HEK293T (cell line): ENCODE results near the gene TRRAP.

Source experiments
- CTCF ChIA-PET: fragments of 350-600 bp; formaldehyde crosslinking; extraction: SDS; loops from one replicate; lab custom pipeline; 2021; ENCODE audit warnings: antibody characterized with exemption, inconsistent platforms; lab: Yijun Ruan, JAX
- POLR2A ChIA-PET: fragments of 350-600 bp; formaldehyde crosslinking; extraction: SDS; loops from one replicate; lab custom pipeline; 2020; ENCODE audit warnings: antibody characterized with exemption, inconsistent platforms; lab: Yijun Ruan, JAX
- DNase-seq: peaks from one replicate; pipeline ENCODE4 v3.0.0; 2012; ENCODE audit warnings: mixed read lengths; ENCODE audit errors: extremely low spot score
- ARNT ChIP-seq: fragments of 450-650 bp; IDR thresholded peaks from 2 replicates; pipeline ENCODE4 v1.6.1; 2017; ENCODE audit warnings: mild to moderate bottlenecking
- BHLHE40 ChIP-seq: fragments of 450-650 bp; IDR thresholded peaks from 2 replicates; pipeline ENCODE4 v1.6.1; 2016; ENCODE audit warnings: mild to moderate bottlenecking, moderate library complexity, borderline replicate concordance
- CTBP1 ChIP-seq: fragments of 450-650 bp; IDR thresholded peaks from 2 replicates; pipeline ENCODE4 v1.6.1; 2016; ENCODE audit warnings: borderline replicate concordance
- ELF4 ChIP-seq: fragments of 450-650 bp; IDR thresholded peaks from 2 replicates; pipeline ENCODE4 v1.6.1; 2017; ENCODE audit warnings: antibody characterized with exemption
- FOXA1 ChIP-seq: fragments of 450-650 bp; IDR thresholded peaks from 2 replicates; pipeline ENCODE4 v1.6.1; 2016; ENCODE audit warnings: mild to moderate bottlenecking
- FOXK2 ChIP-seq: fragments of 450-650 bp; IDR thresholded peaks from 2 replicates; pipeline ENCODE4 v1.6.1; 2016; ENCODE audit warnings: mild to moderate bottlenecking
- FOXM1 ChIP-seq: fragments of 450-650 bp; IDR thresholded peaks from 2 replicates; pipeline ENCODE4 v1.6.1; 2017; ENCODE audit warnings: mild to moderate bottlenecking, borderline replicate concordance
- HDGF ChIP-seq: fragments of 450-650 bp; IDR thresholded peaks from 2 replicates; pipeline ENCODE4 v1.6.1; 2017; ENCODE audit warnings: antibody characterized with exemption, borderline replicate concordance
- L3MBTL2 ChIP-seq: fragments of 450-650 bp; conservative IDR thresholded peaks from 2 replicates; pipeline ENCODE4 v1.6.1; 2016; ENCODE audit warnings: mild to moderate bottlenecking
- LEF1 ChIP-seq: fragments of 450-650 bp; IDR thresholded peaks from 2 replicates; pipeline ENCODE4 v1.6.1; 2017; ENCODE audit warnings: mild to moderate bottlenecking, borderline replicate concordance
- NFRKB ChIP-seq: fragments of 450-650 bp; IDR thresholded peaks from 2 replicates; pipeline ENCODE4 v1.6.1; 2016; ENCODE audit warnings: mild to moderate bottlenecking, moderate library complexity
- SP1 ChIP-seq: fragments of 450-650 bp; IDR thresholded peaks from 2 replicates; pipeline ENCODE4 v1.6.1; 2017
- SUZ12 ChIP-seq: fragments of 450-650 bp; IDR thresholded peaks from 2 replicates; pipeline ENCODE4 v1.6.1; 2016; ENCODE audit warnings: mild to moderate bottlenecking
- TARDBP ChIP-seq: fragments of 450-650 bp; IDR thresholded peaks from 2 replicates; pipeline ENCODE4 v1.6.1; 2016
- ZNF384 ChIP-seq: fragments of 450-650 bp; IDR thresholded peaks from 2 replicates; pipeline ENCODE4 v1.6.1; 2016
- TF ChIP-seq, protein P1 (sequence below): fragments of 450-650 bp; IDR thresholded peaks from 2 replicates; pipeline ENCODE4 v1.6.1; 2016

Gene TRRAP

DNA sequence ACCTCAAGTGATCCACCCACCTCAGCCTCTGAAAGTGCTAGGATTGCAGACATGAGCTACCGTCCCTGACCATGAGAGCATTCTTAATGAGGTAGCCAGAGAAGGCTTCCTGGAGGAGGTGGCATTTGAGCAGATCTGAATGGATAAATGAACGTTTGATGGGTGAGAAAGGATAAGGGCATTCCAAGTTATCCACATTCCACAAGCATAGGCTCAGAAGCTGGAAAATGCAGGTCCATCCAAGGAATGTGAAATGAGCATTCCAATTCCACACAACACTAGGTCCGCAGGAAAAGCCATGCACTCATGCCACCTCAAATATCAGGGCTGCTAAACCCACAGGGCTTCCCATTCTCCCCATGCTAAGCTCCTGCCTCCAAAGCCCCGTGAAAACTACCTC lies 25.5 kb upstream of the TRRAP start:
- ChIA-PET POLR2A (no interaction called here), CTCF (no interaction called here)
- TF ChIP-seq L3MBTL2: no peak
- TF ChIP-seq BHLHE40: no peak
- no peak for TF ChIP-seq ELF4
- no peak for TF ChIP-seq TARDBP
- TF ChIP-seq SP1: no peak
- TF ChIP-seq SUZ12: no peak
- TF ChIP-seq LEF1: no peak
- TF ChIP-seq ZNF384: no peak
- TF ChIP-seq ARNT: no peak
- TF ChIP-seq FOXM1: no peak
- no peak for DNase-seq

DNA sequence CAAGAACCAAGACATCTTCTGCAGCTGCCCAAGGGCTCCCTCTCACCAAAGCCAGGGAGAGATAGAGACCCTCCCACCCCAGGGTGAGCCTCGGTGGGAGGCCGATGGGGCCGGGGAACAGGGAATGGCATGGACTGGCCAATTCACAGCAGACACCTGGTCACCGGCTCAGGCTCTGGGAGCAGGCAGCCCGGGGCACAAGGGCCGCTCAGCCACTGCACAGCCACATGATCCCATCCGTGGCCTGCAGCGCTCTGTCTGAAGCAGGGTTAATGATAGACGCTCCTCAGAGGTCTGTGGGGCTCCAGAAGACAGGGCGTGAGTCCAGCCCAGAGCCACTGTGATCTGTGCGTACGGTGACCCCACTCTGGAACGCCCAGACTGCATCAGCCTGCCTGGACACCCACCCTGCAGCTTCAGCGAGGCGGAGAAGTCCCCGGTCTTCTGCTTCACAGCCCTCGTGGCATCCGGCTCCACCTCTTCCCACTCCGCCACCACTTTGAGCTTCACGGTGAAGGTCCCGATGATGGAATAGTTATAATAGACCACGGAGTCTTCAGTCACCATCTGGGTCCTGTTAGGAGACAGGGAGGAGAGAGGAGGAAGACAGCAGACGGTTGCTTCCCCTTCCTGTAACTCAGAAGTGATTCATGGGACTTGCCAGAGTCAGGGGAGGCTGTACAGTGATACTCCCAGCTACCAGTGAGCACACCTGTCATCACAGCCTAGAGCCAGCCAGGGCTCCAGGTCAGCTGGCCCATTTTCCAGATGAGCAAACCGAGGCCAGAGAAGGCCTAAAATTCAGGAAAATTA lies 22.5 kb upstream of the TRRAP start:
- CTCF ChIA-PET: interaction anchor here (0.7 kb wide), 1 partner anchor 59 kb away, joined by 3 read pairs; no protein-coding TSS in a partner anchor
- TF ChIP-seq SP1: no peak
- TF ChIP-seq ARNT: no peak
- no peak for TF ChIP-seq L3MBTL2
- POLR2A ChIA-PET: no interaction called here
- DNase-seq: no peak

DNA sequence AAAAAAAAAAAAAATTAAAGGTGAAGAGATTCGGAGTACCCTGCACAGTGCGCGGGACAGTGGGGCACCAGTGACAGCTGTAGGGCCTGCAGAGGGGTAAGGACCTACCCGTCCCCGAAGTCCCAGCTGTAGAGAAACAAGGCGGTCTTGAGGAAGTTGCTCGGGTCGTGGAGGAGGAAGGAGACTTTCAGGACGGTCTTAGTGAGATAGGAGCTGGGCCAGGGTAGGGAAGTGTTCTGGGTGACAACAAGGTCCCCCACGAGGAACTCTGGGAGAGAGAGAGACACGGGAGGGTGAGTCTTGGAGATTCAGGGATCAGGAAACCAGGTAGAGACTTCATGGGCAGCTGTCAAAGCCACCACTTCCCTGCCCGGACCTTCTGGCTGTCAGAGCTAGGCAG lies 18.3 kb upstream of the TRRAP start:
- no peak for DNase-seq
- no peak for TF ChIP-seq L3MBTL2
- no peak for TF ChIP-seq SP1
- ChIA-PET CTCF (no interaction called here), POLR2A (no interaction called here)

DNA sequence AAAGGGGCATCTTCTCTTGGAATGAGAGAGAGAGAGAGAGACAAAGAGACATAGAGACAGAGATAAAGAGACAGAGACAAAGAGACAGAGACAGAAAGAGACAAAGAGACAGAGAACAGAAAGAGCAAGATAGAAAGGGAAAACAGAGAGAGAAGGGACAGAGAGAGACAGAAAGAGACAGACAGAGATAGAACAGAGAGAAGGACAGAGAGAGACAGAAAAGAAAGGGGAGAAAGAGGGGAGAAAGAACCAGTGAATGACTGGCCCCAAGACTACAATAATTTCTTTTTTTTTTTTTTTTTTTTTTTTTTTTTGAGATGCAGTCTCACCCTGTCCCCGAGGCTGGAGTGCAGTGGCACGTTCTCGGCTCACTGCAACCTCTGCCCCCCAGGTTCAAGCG lies 16.1 kb upstream of the TRRAP start:
- DNase-seq: no peak
- TF ChIP-seq LEF1: no peak
- no peak for TF ChIP-seq SUZ12
- TF ChIP-seq, protein P1, sequence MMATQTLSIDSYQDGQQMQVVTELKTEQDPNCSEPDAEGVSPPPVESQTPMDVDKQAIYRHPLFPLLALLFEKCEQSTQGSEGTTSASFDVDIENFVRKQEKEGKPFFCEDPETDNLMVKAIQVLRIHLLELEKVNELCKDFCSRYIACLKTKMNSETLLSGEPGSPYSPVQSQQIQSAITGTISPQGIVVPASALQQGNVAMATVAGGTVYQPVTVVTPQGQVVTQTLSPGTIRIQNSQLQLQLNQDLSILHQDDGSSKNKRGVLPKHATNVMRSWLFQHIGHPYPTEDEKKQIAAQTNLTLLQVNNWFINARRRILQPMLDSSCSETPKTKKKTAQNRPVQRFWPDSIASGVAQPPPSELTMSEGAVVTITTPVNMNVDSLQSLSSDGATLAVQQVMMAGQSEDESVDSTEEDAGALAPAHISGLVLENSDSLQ: no peak
- no peak for TF ChIP-seq CTBP1
- no peak for TF ChIP-seq ZNF384
- TF ChIP-seq FOXM1: no peak
- no peak for TF ChIP-seq HDGF
- no peak for TF ChIP-seq TARDBP
- TF ChIP-seq SP1: no peak
- no peak for TF ChIP-seq ARNT
- TF ChIP-seq L3MBTL2: no peak
- no peak for TF ChIP-seq FOXK2
- no peak for TF ChIP-seq BHLHE40
- TF ChIP-seq FOXA1: no peak
- TF ChIP-seq NFRKB: no peak
- TF ChIP-seq ELF4: no peak
- ChIA-PET POLR2A (no interaction called here), CTCF (no interaction called here)

DNA sequence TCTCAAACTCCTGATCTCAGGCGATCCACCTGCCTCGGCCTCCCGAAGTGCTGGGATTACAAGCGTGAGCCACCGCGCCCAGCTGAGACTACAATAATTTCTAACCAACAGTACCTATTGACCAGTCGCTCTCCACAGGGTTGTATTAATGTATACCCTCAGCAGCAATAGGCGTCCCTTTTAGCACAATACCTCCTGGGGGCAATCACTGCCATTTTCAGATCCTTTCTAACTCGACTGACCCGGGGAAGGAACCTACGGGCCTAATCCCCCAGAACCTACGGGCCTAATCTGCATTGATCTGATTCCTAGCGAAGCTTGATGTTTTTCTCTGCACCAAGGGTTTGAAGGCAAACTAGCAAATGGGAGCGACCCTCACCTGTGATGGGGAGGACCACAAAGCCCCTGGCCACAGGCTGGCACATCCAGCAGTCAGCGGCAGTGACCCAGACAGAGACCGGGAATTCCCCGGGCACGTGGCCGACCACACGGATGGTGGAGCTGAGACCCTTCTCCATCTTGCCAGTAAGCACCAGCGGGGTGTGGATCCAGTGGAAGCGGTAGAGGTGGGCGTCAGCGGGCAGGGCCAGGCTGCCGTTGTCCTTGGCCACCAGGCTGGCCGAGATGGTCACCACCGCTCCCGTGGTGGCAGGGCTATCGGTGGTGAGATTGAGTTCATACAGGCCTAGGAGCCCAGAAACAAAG lies 15.5 kb upstream of the TRRAP start:
- CTCF ChIA-PET: no interaction called here
- DNase-seq: no peak
- TF ChIP-seq FOXM1: no peak
- TF ChIP-seq SP1: no peak
- TF ChIP-seq ELF4: no peak
- TF ChIP-seq FOXK2: no peak
- no peak for TF ChIP-seq TARDBP
- TF ChIP-seq NFRKB: no peak
- TF ChIP-seq CTBP1: no peak
- TF ChIP-seq FOXA1: no peak
- no peak for TF ChIP-seq ARNT
- no peak for TF ChIP-seq L3MBTL2
- TF ChIP-seq, protein P1: no peak
- TF ChIP-seq LEF1: no peak
- TF ChIP-seq HDGF: no peak
- no peak for TF ChIP-seq BHLHE40
- TF ChIP-seq ZNF384: no peak
- TF ChIP-seq SUZ12: no peak
- POLR2A ChIA-PET: no interaction called here

DNA sequence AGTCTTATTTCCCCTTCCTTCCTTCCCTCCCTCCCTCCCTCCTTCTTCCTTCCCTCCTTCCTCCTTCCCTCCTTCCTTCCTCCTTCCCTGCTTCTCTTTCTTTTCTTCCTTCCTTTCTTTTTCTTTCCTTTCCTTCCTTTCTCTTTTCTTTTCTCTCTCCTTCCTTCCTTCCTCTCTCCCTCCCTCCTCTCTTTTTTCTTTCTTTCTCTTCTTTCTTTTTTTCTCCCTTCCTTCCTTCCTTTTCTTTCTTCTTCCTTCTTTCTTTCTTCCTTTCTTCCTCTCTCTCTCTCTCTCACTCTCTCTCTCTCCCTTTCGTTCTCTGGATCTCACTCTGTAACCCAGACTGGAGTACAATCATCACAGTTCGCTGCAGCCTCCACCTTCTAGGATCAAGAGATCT lies 14.7 kb upstream of the TRRAP start:
- no peak for DNase-seq
- TF ChIP-seq HDGF: no peak
- no peak for TF ChIP-seq SP1
- TF ChIP-seq ZNF384: no peak
- no peak for TF ChIP-seq BHLHE40
- TF ChIP-seq ELF4: no peak
- no peak for TF ChIP-seq SUZ12
- no peak for TF ChIP-seq FOXK2
- no peak for TF ChIP-seq NFRKB
- TF ChIP-seq FOXA1: no peak
- no peak for TF ChIP-seq L3MBTL2
- TF ChIP-seq TARDBP: no peak
- no peak for TF ChIP-seq CTBP1
- ChIA-PET CTCF (interaction anchor here (0.6 kb wide), 1 partner anchor 26 kb away, joined by 3 read pairs; no protein-coding TSS in a partner anchor), POLR2A (interaction anchor here (1.7 kb wide), 1 partner anchor 15 kb away, joined by 4 read pairs; the partner anchor contains the start of gene TRRAP)
